Liver (tissue), 9 donors: ENCODE measurements around the gene EFCAB12. TPM values are rescaled to one million over a fixed set of nuclear protein-coding genes. Genes with fewer than 3 reads are reported as not detected.
A peak's percentile ranks its signal among the peaks of the same experiment; 100 is the strongest.

Experiments used
- DNase-seq: peaks from one replicate; pipeline ENCODE4 v3.0.0-alpha.2; 2017; ENCODE audit warnings: low spot score
- H3K27ac ChIP-seq, 2 donors: one replicate each; pipeline ENCODE4 v1.7.0; 2013; ENCODE audit warnings: inconsistent platforms in 2 of 2, low read length in 2 of 2, control low read depth in 1 of 2, low read depth in 1 of 2, mild to moderate bottlenecking in 1 of 2
- H3K27me3 ChIP-seq, 4 donors: one replicate each; pipeline versions ENCODE4 v1.6.1 to v1.7.0; 2013; ENCODE audit warnings: low read length in 3 of 4, inconsistent platforms in 1 of 4, mild to moderate bottlenecking in 1 of 4, moderate library complexity in 1 of 4; ENCODE audit not compliant: control insufficient read depth in 4 of 4, insufficient read depth in 4 of 4
- H3K36me3 ChIP-seq, 4 donors: one replicate each; pipeline versions ENCODE4 v1.6.1 to v1.7.0; 2013; ENCODE audit warnings: low read length in 3 of 4, mild to moderate bottlenecking in 3 of 4, low read depth in 1 of 4, moderate library complexity in 1 of 4; ENCODE audit not compliant: control insufficient read depth in 4 of 4, insufficient read depth in 3 of 4
- H3K4me1 ChIP-seq, 4 donors: one replicate each; pipeline versions ENCODE4 v1.6.1 to v1.7.0; 2013; ENCODE audit warnings: low read length in 3 of 4, mild to moderate bottlenecking in 3 of 4, moderate library complexity in 1 of 4; ENCODE audit not compliant: control insufficient read depth in 4 of 4, insufficient read depth in 4 of 4
- H3K4me3 ChIP-seq, 3 donors: one replicate each; pipeline versions ENCODE4 v1.6.1 to v1.7.0; 2013; ENCODE audit warnings: low read length in 3 of 3, control low read depth in 1 of 3, low read depth in 1 of 3, mild to moderate bottlenecking in 1 of 3
- H3K9ac ChIP-seq, 2 donors: one replicate each; pipeline ENCODE4 v1.7.0; 2013; ENCODE audit warnings: low read length in 2 of 2, mild to moderate bottlenecking in 2 of 2, moderate library complexity in 2 of 2, control low read depth in 1 of 2, low read depth in 1 of 2
- H3K9me3 ChIP-seq, 4 donors: one replicate each; pipeline versions ENCODE4 v1.6.1 to v1.7.0; 2013; ENCODE audit warnings: low read length in 3 of 4; ENCODE audit not compliant: control insufficient read depth in 4 of 4
- ATF3 ChIP-seq: IDR thresholded peaks from 2 replicates; pipeline ENCODE4 v1.6.1; 2016; ENCODE audit warnings: antibody characterized with exemption
- CTCF ChIP-seq: fragments of 150-350 bp; IDR thresholded peaks from 2 replicates; pipeline ENCODE4 v1.5.1; 2017; ENCODE audit warnings: improper control_type of control experiment, low read depth, low read length; ENCODE audit not compliant: missing input control
- EGR1 ChIP-seq, 2 donors: IDR thresholded peaks; 2 replicates each; pipeline ENCODE4 v1.6.1; 2016 to 2018; ENCODE audit warnings: antibody characterized with exemption in 2 of 2, low read depth in 2 of 2
- GABPA ChIP-seq, 2 donors: IDR thresholded peaks in 1 of 2; conservative IDR thresholded peaks in 1 of 2; 2 replicates each; pipeline ENCODE4 v1.6.1; 2016; ENCODE audit warnings: antibody characterized with exemption in 2 of 2, mild to moderate bottlenecking in 1 of 2, moderate library complexity in 1 of 2
- HNF4A ChIP-seq, 2 donors: conservative IDR thresholded peaks; 2 replicates each; pipeline ENCODE4 v1.6.1; 2016; ENCODE audit warnings: antibody characterized with exemption in 2 of 2, mild to moderate bottlenecking in 2 of 2
- HNF4G ChIP-seq: IDR thresholded peaks from 2 replicates; pipeline ENCODE4 v1.6.1; 2016; ENCODE audit warnings: antibody characterized with exemption
- JUND ChIP-seq, 2 donors: IDR thresholded peaks; 2 replicates each; pipeline ENCODE4 v1.6.1; 2016; ENCODE audit warnings: antibody characterized with exemption in 2 of 2
- NR2F2 ChIP-seq: IDR thresholded peaks from 2 replicates; pipeline ENCODE4 v1.6.1; 2016; ENCODE audit warnings: antibody characterized with exemption
- RAD21 ChIP-seq, 2 donors: IDR thresholded peaks; 2 replicates each; pipeline ENCODE4 v1.6.1; 2016; ENCODE audit warnings: antibody characterized with exemption in 2 of 2, mild to moderate bottlenecking in 2 of 2
- RXRA ChIP-seq, 2 donors: IDR thresholded peaks; 2 replicates each; pipeline ENCODE4 v1.6.1; 2017 to 2018; ENCODE audit warnings: antibody characterized with exemption in 2 of 2, mild to moderate bottlenecking in 1 of 2
- SP1 ChIP-seq: IDR thresholded peaks from 2 replicates; pipeline ENCODE4 v1.6.1; 2018; ENCODE audit warnings: antibody characterized with exemption, mild to moderate bottlenecking
- YY1 ChIP-seq: IDR thresholded peaks from 2 replicates; pipeline ENCODE4 v1.6.1; 2016; ENCODE audit warnings: antibody characterized with exemption, mild to moderate bottlenecking
- ZBTB33 ChIP-seq: IDR thresholded peaks from 2 replicates; pipeline ENCODE4 v1.6.1; 2016; ENCODE audit warnings: antibody characterized with exemption
- WGBS: extraction: QIAGEN DNeasy Blood & Tissue Kit; methylation state at CpG from one replicate; pipeline ENCODE4 v1.1.7; 2013; 5-methylcytosine and 5-hydroxymethylcytosine counted together
- polyA plus RNA-seq, 2 donors: library from polyadenylated mRNA; stranded (reverse) in 1 of 2; unstranded in 1 of 2; fragments of 200-250 nt in 1 of 2; fragments of >200 nt in 1 of 2; fragmentation: Nextera tagmentation in 1 of 2; extraction: Ambion mirVana in 1 of 2; gene quantifications; one replicate each; pipeline versions ENCODE4 v1.2.1 to v1.2.3, GENCODE V29; 2013 to 2015
- total RNA-seq, 2 donors: library from RNA; depleted of rRNA; stranded (reverse); fragments of >200 nt; gene quantifications; one replicate each; pipeline ENCODE4 v1.2.3, GENCODE V29; 2014
- donor health status: healthy.
- donor health status: healthy.
- donor health status: healthy.
- donor health status: healthy.
- donor health status: healthy.

EFCAB12 gene
- total and polyA plus RNA-seq, 4 donors, result 0.37 to 2.4 (median 0.65) TPM

- peak overlapping the region in 1 of 2 donors; percentile 17 for H3K9ac ChIP-seq
- H3K27me3 ChIP-seq, result no peaks in the 10 kb centered on the region
- H3K27ac ChIP-seq, result peak overlapping the region; percentile 33 to 52
- no peak for TF ChIP-seq ZBTB33
- TF ChIP-seq RXRA (IDR thresholded peaks at IDR 0.05), result peak in 1 of 2 donors; percentile 35
- no peak overlapping the region for H3K4me3 ChIP-seq
- peaks cover 5 to 30% (median 25%) of the 10 kb centered on the region in 4 donors for H3K36me3 ChIP-seq
- peaks cover 2 to 53% (median 41%) of the 10 kb centered on the region in 4 donors for H3K4me1 ChIP-seq
- no peak for DNase-seq
- no peaks in the 10 kb centered on the region for H3K9me3 ChIP-seq
Observed at GRCh38 chr3:129432671-129433070, 4.2 kb upstream of the EFCAB12 start.

- H3K36me3 ChIP-seq, result peaks cover 5 to 25% (median 22%) of the 10 kb centered on the region in 4 donors
- H3K9me3 ChIP-seq, result no peaks in the 10 kb centered on the region
- H3K9ac ChIP-seq, result no peak overlapping the region
- peak overlapping the region; percentile 40 to 52 for H3K27ac ChIP-seq
- no peak for DNase-seq
- peak; percentile 57 for TF ChIP-seq NR2F2
- TF ChIP-seq ATF3, result peak; percentile 87
- peak; percentile 48 to 84 for TF ChIP-seq RXRA (IDR thresholded peaks at IDR 0.05)
- TF ChIP-seq JUND (IDR thresholded peaks at IDR 0.05), result peak; percentile 92 to 93
- peak; percentile 84 to 90 for TF ChIP-seq HNF4A (conservative IDR thresholded peaks at IDR 0.05)
- no peak for TF ChIP-seq GABPA (IDR thresholded peaks at IDR 0.05 in 1 of 2, conservative IDR thresholded peaks at IDR 0.05 in 1 of 2)
- TF ChIP-seq SP1, result peak; percentile 61
- TF ChIP-seq RAD21 (IDR thresholded peaks at IDR 0.05), result peak in 1 of 2 donors; percentile 10
- TF ChIP-seq CTCF, result no peak
- TF ChIP-seq YY1, result no peak
- H3K27me3 ChIP-seq, result no peaks in the 10 kb centered on the region
- H3K4me1 ChIP-seq, result peaks cover 2 to 52% (median 40%) of the 10 kb centered on the region in 4 donors
- no peak overlapping the region for H3K4me3 ChIP-seq
- WGBS, result 62% methylated on average over 7 of the region's 7 CpGs
Observed at GRCh38 chr3:129432036-129432435, 3.6 kb upstream of the EFCAB12 start.

GRCh38 chr3:129429602-129430001, 1.2 kb upstream of the EFCAB12 start:
- WGBS, result 93% methylated on average over 4 of the region's 4 CpGs
- no peak for DNase-seq

More at GRCh38 chr3:129429602-129430001, 1.2 kb upstream of the EFCAB12 start:
- no peak for TF ChIP-seq EGR1 (IDR thresholded peaks at IDR 0.05; ENCODE audit: low read depth in 2 of 2)
- no peak for TF ChIP-seq GABPA (IDR thresholded peaks at IDR 0.05 in 1 of 2, conservative IDR thresholded peaks at IDR 0.05 in 1 of 2)
- no peak for TF ChIP-seq NR2F2
- no peak for TF ChIP-seq ZBTB33
- TF ChIP-seq ATF3, result no peak
- no peak for TF ChIP-seq HNF4G
- TF ChIP-seq JUND (IDR thresholded peaks at IDR 0.05), result no peak
- no peak for TF ChIP-seq CTCF
- H3K4me3 ChIP-seq, result no peak overlapping the region
- no peaks in the 10 kb centered on the region for H3K9me3 ChIP-seq
- H3K9ac ChIP-seq, result no peak overlapping the region
- H3K27ac ChIP-seq, result no peak overlapping the region
- no peaks in the 10 kb centered on the region for H3K27me3 ChIP-seq
- peaks cover 5 to 38% (median 30%) of the 10 kb centered on the region in 4 donors for H3K4me1 ChIP-seq
- peaks cover 5 to 20% (median 15%) of the 10 kb centered on the region in 4 donors for H3K36me3 ChIP-seq
